ENCODE results near the gene NLK. TPM values are rescaled to one million over a fixed set of nuclear protein-coding genes. Genes with fewer than 3 reads are reported as not detected.

The NLK gene
- total and polyA plus RNA-seq, 2 donors (not counting 1 experiment from before 2014, with no cell fraction given) = 12.7 to 24.8 TPM

- Histone ChIP-seq H4K20me1 (ENCODE audit: control insufficient read depth, insufficient read depth, low read length, poor library complexity, severe bottlenecking) (no peaks in the 10 kb centered on the region), H3K4me2 (replicated peaks; ENCODE audit: low read depth, low read length, poor library complexity, severe bottlenecking) (no peak overlapping the region), H3K4me1 (ENCODE audit: control insufficient read depth in 2 of 2, insufficient read depth in 2 of 2, low read length in 2 of 2) (peaks cover 6 to 7% of the 10 kb centered on the region in 2 donors), H3K27ac (ENCODE audit: low read length in 2 of 2) (no peak overlapping the region), H3K9ac (ENCODE audit: low read length) (no peak overlapping the region), H3K9me3 (ENCODE audit: control extremely low read depth in 1 of 3, control insufficient read depth in 2 of 3, insufficient read depth in 1 of 3, low read length in 2 of 3) (peaks cover 0 to 5% (median 2%) of the 10 kb centered on the region in 3 donors), H3K27me3 (replicated peaks in 1 of 4; ENCODE audit: control extremely low read depth in 1 of 4, control insufficient read depth in 3 of 4, insufficient read depth in 4 of 4, low read length in 3 of 4) (no peaks in the 10 kb centered on the region), H3K4me3 (ENCODE audit: control extremely low read depth in 1 of 5, extremely low read depth in 1 of 5, insufficient read depth in 1 of 5, low read depth in 2 of 5, low read length in 4 of 5) (no peak overlapping the region), H2AFZ (ENCODE audit: insufficient read depth, low read depth, low read length, poor library complexity, severe bottlenecking) (no peak overlapping the region), H3K36me3 (replicated peaks in 1 of 2; ENCODE audit: control extremely low read depth in 1 of 2, control insufficient read depth in 1 of 2, extremely low read depth in 1 of 2, insufficient read depth in 2 of 2, low read length in 1 of 2) (peaks cover 0 to 2% of the 10 kb centered on the region in 2 experiments), H3K79me2 (ENCODE audit: control insufficient read depth, insufficient read depth, low read length) (peaks cover 83% of the 10 kb centered on the region)
- TF ChIP-seq, protein P1, sequence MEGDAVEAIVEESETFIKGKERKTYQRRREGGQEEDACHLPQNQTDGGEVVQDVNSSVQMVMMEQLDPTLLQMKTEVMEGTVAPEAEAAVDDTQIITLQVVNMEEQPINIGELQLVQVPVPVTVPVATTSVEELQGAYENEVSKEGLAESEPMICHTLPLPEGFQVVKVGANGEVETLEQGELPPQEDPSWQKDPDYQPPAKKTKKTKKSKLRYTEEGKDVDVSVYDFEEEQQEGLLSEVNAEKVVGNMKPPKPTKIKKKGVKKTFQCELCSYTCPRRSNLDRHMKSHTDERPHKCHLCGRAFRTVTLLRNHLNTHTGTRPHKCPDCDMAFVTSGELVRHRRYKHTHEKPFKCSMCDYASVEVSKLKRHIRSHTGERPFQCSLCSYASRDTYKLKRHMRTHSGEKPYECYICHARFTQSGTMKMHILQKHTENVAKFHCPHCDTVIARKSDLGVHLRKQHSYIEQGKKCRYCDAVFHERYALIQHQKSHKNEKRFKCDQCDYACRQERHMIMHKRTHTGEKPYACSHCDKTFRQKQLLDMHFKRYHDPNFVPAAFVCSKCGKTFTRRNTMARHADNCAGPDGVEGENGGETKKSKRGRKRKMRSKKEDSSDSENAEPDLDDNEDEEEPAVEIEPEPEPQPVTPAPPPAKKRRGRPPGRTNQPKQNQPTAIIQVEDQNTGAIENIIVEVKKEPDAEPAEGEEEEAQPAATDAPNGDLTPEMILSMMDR (IDR thresholded peaks at IDR 0.05) = no peak
- no peak for TF ChIP-seq EZH2 (IDR thresholded peaks at IDR 0.05; ENCODE audit: borderline replicate concordance, insufficient read depth, low read depth, low read length, poor library complexity, severe bottlenecking)
- Mint-ChIP-seq H3K27me3 (no peaks in the 10 kb centered on the region), H3K4me1 (peaks cover 32% of the 10 kb centered on the region), H3K4me3 (no peak overlapping the region), H3K9me3 (ENCODE audit: insufficient read depth) (no peaks in the 10 kb centered on the region), H3K27ac (no peak overlapping the region)
- intact Hi-C loops (cut with micrococcal nuclease) = no loop called here
- no peak for ATAC-seq (ENCODE audit: low read depth)
- DNase-seq = no peak
- ChIA-PET POLR2A (no interaction called here), CTCF (interaction anchor here (1.2 kb wide), 1 partner anchor 15 kb away, joined by 3 read pairs; no protein-coding TSS in a partner anchor)
Observed at GRCh38 chr17:28087743-28088142, 45.3 kb downstream of the NLK start.

- Histone ChIP-seq H3K9me3 (ENCODE audit: control extremely low read depth in 1 of 3, control insufficient read depth in 2 of 3, insufficient read depth in 1 of 3, low read length in 2 of 3) (peaks cover 0 to 5% (median 2%) of the 10 kb centered on the region in 3 donors), H3K9ac (ENCODE audit: low read length) (no peak overlapping the region), H3K79me2 (ENCODE audit: control insufficient read depth, insufficient read depth, low read length) (peaks cover 63% of the 10 kb centered on the region), H4K20me1 (ENCODE audit: control insufficient read depth, insufficient read depth, low read length, poor library complexity, severe bottlenecking) (no peaks in the 10 kb centered on the region), H2AFZ (ENCODE audit: insufficient read depth, low read depth, low read length, poor library complexity, severe bottlenecking) (no peak overlapping the region), H3K4me1 (ENCODE audit: control insufficient read depth in 2 of 2, insufficient read depth in 2 of 2, low read length in 2 of 2) (peaks cover 8 to 14% of the 10 kb centered on the region in 2 donors), H3K4me2 (replicated peaks; ENCODE audit: low read depth, low read length, poor library complexity, severe bottlenecking) (no peak overlapping the region), H3K27me3 (replicated peaks in 1 of 4; ENCODE audit: control extremely low read depth in 1 of 4, control insufficient read depth in 3 of 4, insufficient read depth in 4 of 4, low read length in 3 of 4) (no peaks in the 10 kb centered on the region), H3K4me3 (ENCODE audit: control extremely low read depth in 1 of 5, extremely low read depth in 1 of 5, insufficient read depth in 1 of 5, low read depth in 2 of 5, low read length in 4 of 5) (no peak overlapping the region), H3K27ac (ENCODE audit: low read length in 2 of 2) (no peak overlapping the region), H3K36me3 (replicated peaks in 1 of 2; ENCODE audit: control extremely low read depth in 1 of 2, control insufficient read depth in 1 of 2, extremely low read depth in 1 of 2, insufficient read depth in 2 of 2, low read length in 1 of 2) (peaks cover 0 to 2% of the 10 kb centered on the region in 2 experiments)
- intact Hi-C loops (cut with micrococcal nuclease) = no loop called here
- Mint-ChIP-seq H3K27ac (no peak overlapping the region), H3K4me1 (peaks cover 36% of the 10 kb centered on the region), H3K27me3 (no peaks in the 10 kb centered on the region), H3K9me3 (ENCODE audit: insufficient read depth) (no peaks in the 10 kb centered on the region), H3K4me3 (no peak overlapping the region)
- TF ChIP-seq, protein P1 (IDR thresholded peaks at IDR 0.05) = no peak
- no peak for TF ChIP-seq EZH2 (IDR thresholded peaks at IDR 0.05; ENCODE audit: borderline replicate concordance, insufficient read depth, low read depth, low read length, poor library complexity, severe bottlenecking)
- DNase-seq = no peak
- no peak for ATAC-seq (ENCODE audit: low read depth)
- ChIA-PET CTCF (no interaction called here), POLR2A (no interaction called here)
- no CpG with 5 or more reads among the region's 4 CpGs for WGBS (ENCODE audit: insufficient coverage)
Observed at GRCh38 chr17:28090551-28090950, 48.1 kb downstream of the NLK start.

Measured in B cell (primary cell).